GM21529 (cell line): ENCODE results near the gene GNMT.

Experiments used
- ATAC-seq: cut with Tn5 transposase; IDR thresholded peaks from one replicate; pipeline ENCODE4 v1.9.1; 2021; ENCODE audit not compliant: unreplicated experiment

Gene GNMT

GRCh38 chr6:42960243-42961019, at the start of gene GNMT:
GNMT (plus strand) TSS chr6:42960754; CDS start chr6:42960768, 14 bp downstream.
- no peak for ATAC-seq

GRCh38 chr6:42911171-42912021, 49.2 kb upstream of the GNMT start:
- no peak for ATAC-seq

DNA sequence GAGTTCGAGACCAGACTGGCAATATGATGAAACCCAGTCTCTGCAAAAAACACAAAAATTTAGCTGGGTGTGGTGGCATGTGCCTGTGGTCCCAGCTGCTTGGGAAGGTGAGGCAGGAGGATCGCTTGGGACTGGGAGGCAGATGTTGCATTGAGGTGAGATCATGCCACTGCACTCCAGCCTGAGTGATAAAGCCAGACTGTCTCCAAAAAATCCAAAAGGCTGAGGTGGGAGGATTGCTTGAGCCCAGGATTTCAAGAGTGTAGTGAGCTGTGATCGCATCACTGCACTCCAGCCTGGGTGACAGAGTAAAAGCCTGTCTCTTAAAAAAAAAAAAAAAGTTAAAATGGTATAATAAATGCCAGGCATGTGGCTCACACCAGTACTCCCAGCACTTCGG, 46.0 kb upstream of the GNMT start:
- no peak for ATAC-seq

DNA sequence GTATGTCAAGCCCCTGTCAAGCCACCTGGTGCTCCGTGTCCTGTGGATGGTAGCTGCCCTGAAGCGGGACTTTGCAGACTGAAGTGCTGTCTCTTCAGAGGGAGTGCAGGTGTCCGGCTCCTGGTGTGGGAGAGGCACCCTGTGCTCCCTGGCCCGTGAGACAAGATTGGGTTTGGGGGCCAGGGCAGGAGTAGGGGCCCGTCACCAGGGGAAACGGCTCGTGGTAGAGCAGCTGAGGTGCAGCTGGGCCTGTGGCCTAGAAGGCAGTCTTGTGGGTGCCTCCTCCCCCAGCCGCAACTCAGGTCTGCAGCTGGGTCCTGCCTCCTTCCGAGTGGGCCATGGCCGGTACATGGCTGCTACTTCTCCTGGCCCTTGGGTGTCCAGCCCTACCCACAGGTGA, 44.8 kb upstream of the GNMT start, which contains the start of gene PTCRA:
Gene PTCRA, plus strand, starts transcription at position 322 of the 400 bp plus-strand sequence. Its CDS starts 17 bp downstream, at position 339.
- ATAC-seq = no peak

GRCh38 chr6:42916288-42916687, 44.3 kb upstream of the GNMT start:
- no peak for ATAC-seq

- ATAC-seq = no peak
Measured at GRCh38 chr6:42921801-42922200, 38.8 kb upstream of the GNMT start.

DNA sequence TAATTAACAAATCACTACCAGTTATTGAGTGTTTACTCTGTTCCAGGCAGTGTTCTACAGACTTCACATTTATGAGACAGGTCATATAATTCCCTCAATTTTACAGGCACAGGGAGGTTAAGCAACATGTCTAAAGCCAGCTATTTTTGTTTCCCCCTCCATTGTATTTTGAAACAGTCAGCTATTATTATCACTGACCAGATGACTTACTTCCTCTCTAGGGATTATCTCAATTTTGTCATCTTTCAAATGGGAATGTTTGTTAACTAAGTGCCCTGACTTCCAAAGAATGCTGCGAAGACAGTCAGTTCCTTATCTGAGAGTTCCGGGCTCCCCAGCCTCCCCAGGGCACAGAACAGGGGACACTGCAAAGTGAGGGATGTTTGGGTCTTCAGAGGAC, 36.9 kb upstream of the GNMT start:
- ATAC-seq = no peak

GRCh38 chr6:42925248-42925857, 35.2 kb upstream of the GNMT start:
- ATAC-seq = no peak

- ATAC-seq = peak; percentile 73
Measured at GRCh38 chr6:42928986-42929820, 31.4 kb upstream of the GNMT start, which contains the start of gene CNPY3. CNPY3 (plus strand) TSS chr6:42929480; CDS start chr6:42929571, 91 bp downstream.

- ATAC-seq = peak; percentile 54
Measured at GRCh38 chr6:42929821-42930360, 30.7 kb upstream of the GNMT start.

DNA sequence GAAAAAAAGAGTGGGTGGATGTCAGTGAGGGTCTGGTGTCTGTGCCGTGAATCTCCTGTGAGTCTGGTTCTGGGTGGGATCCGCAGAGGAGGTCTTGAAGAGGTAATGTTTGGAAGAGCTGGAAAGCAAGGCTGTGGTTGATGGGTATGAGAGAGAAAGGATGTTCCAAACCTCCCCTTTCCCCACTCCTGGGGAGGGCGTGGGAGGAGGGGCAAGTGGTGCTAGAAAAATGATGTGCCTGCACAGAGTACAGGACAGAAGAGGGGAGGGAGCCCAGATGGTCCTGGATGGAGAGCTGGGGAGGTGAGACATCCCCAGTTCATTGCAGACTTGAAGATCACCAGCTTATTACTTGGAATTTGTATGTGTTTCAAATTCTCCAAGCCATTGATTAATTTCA, 28.1 kb upstream of the GNMT start:
- no peak for ATAC-seq

DNA sequence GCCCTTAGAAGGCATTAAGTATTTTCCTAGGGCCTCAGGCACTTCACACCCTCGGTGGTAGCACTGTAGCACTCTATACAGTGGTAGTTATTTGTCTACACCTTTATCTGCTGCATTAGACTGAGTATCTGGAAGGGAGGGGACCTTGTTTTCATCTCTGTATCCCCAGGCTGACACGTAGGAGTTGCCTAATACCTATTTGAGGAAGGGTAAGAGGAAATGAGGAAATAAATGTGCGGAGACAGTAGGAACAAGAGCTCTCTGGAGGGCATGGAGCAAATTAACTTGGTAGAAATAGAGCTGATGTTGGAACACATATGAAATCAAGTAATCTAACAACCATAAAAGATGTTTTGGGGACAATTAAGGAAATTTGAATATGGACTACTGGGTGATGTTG, 27.3 kb upstream of the GNMT start:
- ATAC-seq = no peak

- no peak for ATAC-seq
Measured at GRCh38 chr6:42935322-42935721, 25.2 kb upstream of the GNMT start.

- ATAC-seq = no peak
Measured at GRCh38 chr6:42936398-42936797, 24.2 kb upstream of the GNMT start.

DNA sequence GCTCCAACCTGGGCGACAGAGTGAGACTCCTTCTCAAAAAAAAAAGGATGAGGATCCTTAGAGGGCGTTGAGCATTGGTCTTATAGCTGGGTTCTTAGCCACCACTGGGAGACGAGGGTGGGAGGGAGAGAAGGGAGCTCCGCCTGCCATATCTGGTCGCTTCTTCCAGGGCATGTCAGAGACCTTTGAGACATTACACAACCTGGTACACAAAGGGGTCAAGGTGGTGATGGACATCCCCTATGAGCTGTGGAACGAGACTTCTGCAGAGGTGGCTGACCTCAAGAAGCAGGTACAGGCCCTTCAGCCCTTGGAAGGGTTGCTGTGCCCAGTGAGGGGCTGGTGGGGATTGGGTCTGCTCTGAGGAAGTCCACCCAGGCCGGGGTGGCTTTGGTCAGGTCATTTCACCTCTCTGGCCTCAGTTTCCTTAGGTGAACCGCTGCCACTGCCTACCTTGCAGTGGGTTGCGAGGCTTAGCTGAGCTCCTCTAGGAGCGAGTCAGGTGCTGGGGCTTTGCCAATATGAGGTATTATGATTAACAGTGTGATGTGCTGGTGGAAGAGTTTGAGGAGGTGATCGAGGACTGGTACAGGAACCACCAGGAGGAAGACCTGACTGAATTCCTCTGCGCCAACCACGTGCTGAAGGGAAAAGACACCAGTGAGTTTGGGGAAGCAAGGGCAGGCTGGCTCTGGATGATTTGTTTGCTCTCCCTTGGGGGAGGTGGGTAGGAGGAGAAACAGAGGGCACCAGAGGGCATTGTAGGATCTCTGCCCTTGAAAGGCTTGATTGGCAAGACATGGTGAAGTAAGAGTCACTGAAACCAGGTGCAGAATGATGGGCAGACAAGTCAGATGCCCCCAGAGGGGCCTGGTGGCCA, 22.8 kb upstream of the GNMT start:
- no peak for ATAC-seq

DNA sequence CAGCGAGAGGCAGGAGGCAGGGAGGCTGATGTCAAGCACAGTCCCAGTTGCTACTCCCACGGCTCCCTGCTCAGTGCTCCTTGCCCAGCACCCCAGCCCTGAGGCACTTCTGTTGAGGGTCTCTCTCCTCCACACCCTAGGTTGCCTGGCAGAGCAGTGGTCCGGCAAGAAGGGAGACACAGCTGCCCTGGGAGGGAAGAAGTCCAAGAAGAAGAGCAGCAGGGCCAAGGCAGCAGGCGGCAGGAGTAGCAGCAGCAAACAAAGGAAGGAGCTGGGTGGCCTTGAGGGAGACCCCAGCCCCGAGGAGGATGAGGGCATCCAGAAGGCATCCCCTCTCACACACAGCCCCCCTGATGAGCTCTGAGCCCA, 22.1 kb upstream of the GNMT start:
- no peak for ATAC-seq

GRCh38 chr6:42938987-42939809, 21.4 kb upstream of the GNMT start:
- no peak for ATAC-seq

GRCh38 chr6:42939810-42940167, 20.8 kb upstream of the GNMT start:
- no peak for ATAC-seq
